HT-29 (cell line): ENCODE measurements around the gene OR51F1. TPM values are rescaled to one million over a fixed set of nuclear protein-coding genes. Genes with fewer than 3 reads are reported as not detected.
"Not testable (repeated sequence)": the region's sequence is repeated elsewhere in the genome, so short reads cannot be mapped to it uniquely, and the experiment has no call there.

Source experiments
- DNase-seq: peaks from one replicate; pipeline ENCODE4 v3.0.0-alpha.2; 2015; ENCODE audit warnings: low spot score
- small RNA-seq: library from RNA; depleted of rRNA; stranded (forward); fragments of <200 nt; gene quantifications from one replicate; pipeline ENCODE3, GENCODE V24; 2014
- total RNA-seq: library from RNA; depleted of rRNA; stranded (reverse); fragments of >200 nt; shearing (Covaris generic); gene quantifications from 2 replicates; pipeline ENCODE4 v1.2.3, GENCODE V29; 2014; rRNA removed

The OR51F1 gene
- total RNA-seq = not detected in 2 replicates

DNA sequence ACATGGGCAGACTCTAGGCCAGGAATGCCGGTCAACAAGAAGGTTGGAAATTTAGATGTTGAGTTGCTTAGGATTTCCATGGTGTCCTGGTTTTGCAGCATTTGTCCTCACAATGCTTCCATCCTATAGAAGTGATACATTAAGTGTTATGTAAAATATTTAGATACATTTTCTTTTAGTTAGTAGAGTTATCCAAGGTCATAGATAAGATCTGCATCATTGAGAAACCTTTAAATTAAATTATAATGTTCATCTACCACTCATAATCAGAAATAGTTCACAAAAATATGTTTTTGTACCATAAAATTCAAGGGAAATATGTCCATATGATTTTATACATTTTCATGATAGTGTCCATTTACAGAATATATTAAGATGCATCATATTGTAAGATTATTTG, at the start of gene OR51F1:
OR51F1 (minus strand) TSS at position 101 of the 400 bp plus-strand sequence; CDS start at position 101, 0 bp downstream.
- no peak for DNase-seq

GRCh38 chr11:4809246-4809645, 39.5 kb upstream of the OR51F1 start:
- DNase-seq = no peak

DNA sequence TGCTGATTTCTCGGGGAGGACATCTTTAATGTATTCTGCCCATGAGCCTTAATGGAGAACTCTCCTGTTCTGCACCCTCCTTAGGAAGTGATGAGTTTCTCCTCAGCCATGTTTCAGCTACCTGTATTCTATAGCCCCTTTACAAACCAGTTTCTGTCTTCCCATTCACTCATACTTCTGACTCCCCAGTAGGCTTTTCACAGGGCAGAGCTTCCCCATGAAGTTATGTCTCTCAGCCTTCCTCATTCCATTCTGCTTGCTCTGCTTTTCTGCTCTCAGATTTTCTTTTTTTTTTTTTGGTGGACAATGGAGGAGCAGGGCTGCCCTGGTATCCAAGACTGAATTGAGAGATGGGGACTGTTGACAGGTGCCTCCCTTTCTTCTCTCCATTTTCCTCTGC, 38.7 kb upstream of the OR51F1 start:
- no peak for DNase-seq

DNA sequence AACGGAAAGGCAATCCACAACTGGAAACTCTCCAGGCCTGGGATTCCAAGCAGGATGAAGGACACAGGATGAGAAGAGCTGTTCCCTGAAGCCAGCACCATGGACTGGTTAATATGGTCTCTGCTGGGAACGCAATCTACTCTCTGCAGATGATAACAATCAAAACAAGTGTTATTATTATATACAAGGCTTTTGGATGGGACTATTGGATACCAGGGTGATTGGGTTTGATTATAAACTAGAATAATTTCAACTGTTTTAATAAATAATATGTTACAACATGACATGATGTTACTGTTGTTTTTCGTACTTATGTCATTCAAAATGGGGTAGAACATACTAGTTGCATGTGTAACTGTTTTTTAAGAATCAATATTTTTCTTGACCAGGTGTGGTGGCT, 34.5 kb upstream of the OR51F1 start, which contains the start of gene OR52R1:
OR52R1 (minus strand) TSS at position 101 of the 400 bp plus-strand sequence; CDS start at position 101, 0 bp downstream.
- DNase-seq = no peak

DNA sequence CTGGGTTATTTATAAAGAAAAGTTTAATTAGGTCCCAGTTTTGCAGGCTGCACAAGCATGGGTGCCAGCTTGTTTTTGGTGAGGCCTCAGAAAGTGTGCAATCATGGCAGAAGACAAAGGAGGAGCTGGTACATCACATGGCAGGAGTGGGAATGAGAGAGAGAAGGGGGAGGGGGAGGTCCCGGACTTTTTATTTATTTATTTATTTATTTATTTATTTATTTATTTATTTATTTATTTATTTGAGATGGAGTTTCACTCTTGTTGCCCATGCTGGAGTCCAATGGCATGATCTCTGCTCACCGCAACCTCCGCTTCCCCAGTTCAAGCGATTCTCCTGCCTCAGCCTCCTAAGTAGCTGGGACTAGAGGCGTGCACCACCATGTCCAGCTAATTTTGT, 31.6 kb upstream of the OR51F1 start:
- DNase-seq = not testable (repeated sequence)

DNA sequence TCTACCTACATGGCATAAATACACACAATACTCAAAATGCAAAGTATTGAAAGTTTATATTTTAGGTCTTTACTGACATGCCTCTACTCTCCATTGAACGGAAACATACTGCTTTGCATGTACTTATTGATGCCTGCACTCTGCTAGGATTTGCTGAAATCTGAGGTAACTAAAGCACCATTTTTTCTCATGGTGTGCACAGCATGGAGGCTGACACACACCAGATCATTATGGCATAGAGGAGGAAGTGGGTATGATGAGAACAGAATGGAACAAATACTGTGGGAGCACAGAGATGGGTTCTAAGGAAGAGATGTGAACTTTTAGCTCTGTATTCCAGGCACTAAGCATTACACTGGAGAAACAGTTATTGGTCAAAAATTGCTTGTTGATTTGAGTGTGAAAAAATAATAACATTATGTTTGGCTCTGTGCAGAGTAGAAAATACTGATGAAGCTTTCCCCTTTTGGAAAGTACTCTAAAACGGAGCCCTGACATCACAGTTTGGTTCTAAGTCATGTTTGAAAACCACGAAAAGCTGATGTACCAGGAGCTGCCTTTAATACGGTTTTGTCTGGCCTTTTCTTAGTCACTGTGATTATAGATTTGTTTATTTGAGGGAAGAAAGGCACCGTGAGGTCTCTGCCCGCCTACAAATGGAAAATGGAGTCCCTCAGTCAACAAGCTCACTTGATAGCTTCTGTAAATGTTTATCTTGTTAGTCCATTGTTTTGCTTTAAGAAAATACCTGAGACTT, 28.9 kb upstream of the OR51F1 start:
- no peak for DNase-seq

- DNase-seq = no peak
These were observed 27.5 kb upstream of the OR51F1 start for GRCh38 chr11:4797206-4797605.

GRCh38 chr11:4782454-4782853, 12.7 kb upstream of the OR51F1 start:
- no peak for DNase-seq

DNA sequence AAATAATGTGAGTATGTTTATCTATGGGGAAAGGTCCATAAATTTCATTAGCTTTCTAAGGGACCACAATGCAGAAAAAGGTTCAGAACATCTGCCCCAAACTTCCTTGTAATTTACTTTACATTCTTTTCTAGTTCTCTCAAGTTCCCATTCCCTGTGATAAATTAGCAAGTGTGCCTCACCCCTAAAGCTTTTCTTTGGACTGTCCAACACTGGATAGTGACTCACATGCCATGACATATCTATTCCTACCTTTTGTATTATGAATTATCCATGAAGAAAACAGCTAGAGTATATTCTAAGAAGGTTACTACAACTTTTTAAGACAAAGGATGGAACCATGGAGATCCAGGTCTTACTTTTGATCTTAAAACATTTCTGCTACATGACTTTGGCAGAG, 1.6 kb downstream of the OR51F1 start:
- DNase-seq = no peak

- no peak for DNase-seq
These were observed 3.2 kb downstream of the OR51F1 start for GRCh38 chr11:4766420-4767043.

- no peak for DNase-seq
These were observed 6.6 kb downstream of the OR51F1 start for GRCh38 chr11:4763096-4763495.

GRCh38 chr11:4751201-4751600, 18.5 kb downstream of the OR51F1 start:
- DNase-seq = no peak

GRCh38 chr11:4748438-4748837, 21.3 kb downstream of the OR51F1 start:
- DNase-seq = no peak

DNA sequence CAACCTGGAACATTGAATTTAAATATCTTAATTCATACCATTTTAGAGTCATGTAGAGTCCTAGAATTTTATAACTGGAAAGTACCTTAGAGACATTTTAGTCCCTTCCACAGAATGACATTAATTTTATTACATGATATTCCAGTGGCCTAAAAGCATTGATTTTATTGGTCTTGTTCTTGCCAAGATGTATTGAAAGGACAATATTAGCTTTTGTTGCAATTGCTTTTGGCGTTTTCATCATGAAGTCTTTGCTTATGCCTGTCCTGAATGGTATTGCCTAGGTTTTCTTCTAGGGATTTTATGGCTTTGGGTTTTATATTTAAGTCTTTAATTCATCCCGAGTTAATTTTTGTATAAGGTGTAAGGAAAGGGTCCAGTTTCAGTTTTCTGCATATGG, 29.0 kb downstream of the OR51F1 start:
- no peak for DNase-seq

DNA sequence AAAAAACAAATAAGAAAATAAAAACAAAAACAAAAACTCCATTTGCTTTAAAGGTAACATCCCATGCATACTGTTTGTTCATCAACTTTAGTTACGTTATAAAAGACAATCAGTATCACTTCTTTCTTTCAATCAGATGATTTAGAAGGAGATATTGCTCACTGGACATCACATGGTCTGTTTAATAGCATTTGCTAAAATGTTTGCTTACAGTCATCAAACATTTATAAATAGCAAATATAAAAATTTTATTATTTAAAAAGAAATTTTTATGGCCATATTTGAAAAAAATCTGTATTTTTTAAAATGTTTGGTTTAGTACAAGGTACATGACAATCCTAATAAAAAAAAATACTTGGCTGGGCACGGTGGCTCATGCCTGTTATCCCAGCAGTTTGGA, 42.6 kb downstream of the OR51F1 start:
- DNase-seq = no peak

DNA sequence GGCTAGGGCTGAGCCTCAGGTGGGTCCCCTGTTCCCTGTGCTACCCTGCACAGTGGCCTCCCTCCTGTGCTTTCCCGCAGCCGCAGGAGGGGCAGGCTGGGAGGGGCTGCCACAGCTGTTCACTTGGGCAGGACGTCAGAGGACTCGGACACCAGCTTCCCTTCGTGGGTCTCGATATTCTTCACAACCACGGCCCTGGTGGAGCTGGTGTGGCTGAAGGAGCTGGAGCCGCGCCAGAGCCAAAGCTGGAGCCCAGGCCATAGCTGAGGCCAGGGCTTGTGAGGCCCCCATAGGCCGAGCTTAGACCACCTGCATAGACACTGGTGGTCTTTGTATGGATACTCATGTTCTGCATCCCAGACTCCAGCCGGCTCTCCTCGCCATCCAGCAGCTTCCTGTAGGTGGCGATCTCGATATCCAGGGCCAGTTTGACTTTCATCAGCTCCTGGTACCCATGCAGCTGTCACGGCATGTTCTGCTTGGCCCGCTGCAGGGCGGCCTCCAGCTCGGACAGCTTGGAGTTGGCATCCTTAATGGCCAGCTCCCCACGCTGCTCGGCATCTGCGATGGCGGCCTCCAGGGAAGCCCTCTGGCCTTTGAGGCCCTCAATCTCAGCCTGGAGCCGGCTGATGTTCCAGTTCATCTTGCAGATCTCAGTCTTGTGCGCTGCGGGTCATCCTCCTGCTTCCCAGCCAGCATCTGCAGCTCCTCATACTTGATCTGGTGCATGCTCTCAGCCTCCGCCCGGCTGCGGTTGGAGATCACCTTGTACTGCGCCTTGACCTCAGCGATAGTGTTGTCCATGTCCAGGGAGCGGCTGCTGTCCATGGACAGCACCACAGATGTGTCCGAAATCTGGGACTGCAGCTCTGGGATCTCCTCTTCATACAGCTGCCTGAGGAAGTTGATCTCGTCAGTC, 46.9 kb downstream of the OR51F1 start:
- peak; percentile 23 for DNase-seq

Small RNAs within 50 kb of the gene (small RNA-seq; reads per million reads assigned to genes)
- not detected for gene RF00091

Other genes with a start within 250 kb of the OR51F1 start
- not detected in 2 replicates for gene OR52M1, start 224.7 kb downstream of the OR51F1 start, total RNA-seq
- not detected in 2 replicates for gene OR52I2, start 188.2 kb downstream of the OR51F1 start, total RNA-seq
- not detected in 2 replicates for gene OR52I1, start 175.9 kb downstream of the OR51F1 start, total RNA-seq
- 3.1 and 3.4 TPM in 2 replicates for gene TRIM68, start 161.7 kb downstream of the OR51F1 start, total RNA-seq
- gene OR51D1, start 132.5 kb downstream of the OR51F1 start, total RNA-seq = not detected in 2 replicates
- gene OR51E1, start 126.0 kb downstream of the OR51F1 start, total RNA-seq = 0.41 and 0.63 TPM in 2 replicates
- gene OR51E2, start 72.1 kb downstream of the OR51F1 start, total RNA-seq = 0.20 TPM in 1 of 2 replicates, not detected in the other
- gene MMP26, start 65.2 kb downstream of the OR51F1 start, total RNA-seq = not detected in 2 replicates
- gene OR52R1, start 34.4 kb upstream of the OR51F1 start, total RNA-seq = not detected in 2 replicates
- gene OR51F2, start 51.4 kb upstream of the OR51F1 start, total RNA-seq = not detected in 2 replicates
- not detected in 2 replicates for gene OR51S1, start 79.3 kb upstream of the OR51F1 start, total RNA-seq
- not detected in 2 replicates for gene OR51T1, start 112.0 kb upstream of the OR51F1 start, total RNA-seq
- not detected in 2 replicates for gene OR51A7, start 133.8 kb upstream of the OR51F1 start, total RNA-seq
- 0.23 TPM in 1 of 2 replicates, not detected in the other for gene OR51G2, start 149.4 kb upstream of the OR51F1 start, total RNA-seq
- gene OR51G1, start 154.4 kb upstream of the OR51F1 start, total RNA-seq = not detected in 2 replicates
- not detected in 2 replicates for gene OR51A4, start 177.7 kb upstream of the OR51F1 start, total RNA-seq
- not detected in 2 replicates for gene OR51A2, start 185.8 kb upstream of the OR51F1 start, total RNA-seq
- not detected in 2 replicates for gene OR51L1, start 224.9 kb upstream of the OR51F1 start, total RNA-seq